GM12872 (cell line): ENCODE measurements around the gene VSIG2.

ENCODE experiments used
- TF ChIP-seq, protein P1 (sequence below): IDR thresholded peaks from 3 replicates; pipeline ENCODE4 v1.5.1; 2011; ENCODE audit warnings: low read depth, mild to moderate bottlenecking, low read length, moderate library complexity; ENCODE audit not compliant: insufficient read depth

The VSIG2 gene

DNA sequence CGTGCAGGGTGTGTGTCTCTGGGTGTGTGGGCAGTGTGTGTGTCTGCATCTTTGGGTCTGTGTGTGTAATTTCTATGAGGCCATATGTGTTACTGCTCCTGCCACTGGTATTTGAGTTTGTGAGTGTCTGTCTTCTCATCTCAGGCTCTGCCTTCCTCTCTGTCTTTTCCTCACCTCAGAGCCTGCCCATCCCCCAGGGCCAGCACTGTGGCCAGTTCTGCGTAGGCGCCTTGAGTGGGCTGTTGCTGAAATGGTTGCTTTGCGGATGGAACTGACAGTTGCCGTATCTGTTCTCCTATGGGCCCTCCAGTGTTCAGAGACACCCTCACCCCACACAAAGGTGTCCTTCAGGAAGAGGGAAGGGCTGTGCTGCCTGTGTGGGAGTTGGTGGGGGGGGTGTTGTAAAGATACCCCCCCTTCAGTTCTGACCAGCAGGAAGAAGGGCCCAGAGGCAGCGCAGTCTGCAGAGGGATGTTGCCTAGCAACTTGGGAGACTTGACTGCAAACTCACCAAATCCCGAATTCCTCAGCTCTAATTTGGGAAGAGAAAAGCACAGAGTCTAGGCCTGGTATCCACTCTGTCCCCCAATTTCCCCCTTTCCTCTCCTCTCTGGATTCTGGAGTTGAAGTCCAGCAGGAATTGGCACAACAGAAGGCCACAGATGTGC is 14.3 kb downstream of the VSIG2 start:
- TF ChIP-seq, protein P1, sequence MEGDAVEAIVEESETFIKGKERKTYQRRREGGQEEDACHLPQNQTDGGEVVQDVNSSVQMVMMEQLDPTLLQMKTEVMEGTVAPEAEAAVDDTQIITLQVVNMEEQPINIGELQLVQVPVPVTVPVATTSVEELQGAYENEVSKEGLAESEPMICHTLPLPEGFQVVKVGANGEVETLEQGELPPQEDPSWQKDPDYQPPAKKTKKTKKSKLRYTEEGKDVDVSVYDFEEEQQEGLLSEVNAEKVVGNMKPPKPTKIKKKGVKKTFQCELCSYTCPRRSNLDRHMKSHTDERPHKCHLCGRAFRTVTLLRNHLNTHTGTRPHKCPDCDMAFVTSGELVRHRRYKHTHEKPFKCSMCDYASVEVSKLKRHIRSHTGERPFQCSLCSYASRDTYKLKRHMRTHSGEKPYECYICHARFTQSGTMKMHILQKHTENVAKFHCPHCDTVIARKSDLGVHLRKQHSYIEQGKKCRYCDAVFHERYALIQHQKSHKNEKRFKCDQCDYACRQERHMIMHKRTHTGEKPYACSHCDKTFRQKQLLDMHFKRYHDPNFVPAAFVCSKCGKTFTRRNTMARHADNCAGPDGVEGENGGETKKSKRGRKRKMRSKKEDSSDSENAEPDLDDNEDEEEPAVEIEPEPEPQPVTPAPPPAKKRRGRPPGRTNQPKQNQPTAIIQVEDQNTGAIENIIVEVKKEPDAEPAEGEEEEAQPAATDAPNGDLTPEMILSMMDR: no peak

DNA sequence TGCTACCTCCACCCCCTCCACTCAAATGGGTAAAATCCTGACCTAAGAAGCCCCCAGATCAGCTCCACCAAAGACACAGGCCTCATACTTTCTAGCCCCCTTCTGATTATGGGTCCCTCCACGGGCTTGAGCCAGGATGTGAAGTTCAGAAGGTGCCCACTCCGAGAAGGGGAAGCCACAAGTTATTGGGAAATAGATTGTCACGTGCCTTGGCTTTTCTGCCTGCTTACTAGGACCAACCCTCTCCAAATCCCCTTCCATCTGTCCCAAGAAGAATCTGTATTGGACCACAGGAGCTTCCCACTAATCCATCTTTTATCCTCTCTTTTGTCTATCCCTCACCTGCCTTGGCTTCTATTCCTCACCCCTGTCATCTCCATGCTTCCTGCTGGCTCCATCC is 15.3 kb downstream of the VSIG2 start:
- TF ChIP-seq, protein P1: no peak

DNA sequence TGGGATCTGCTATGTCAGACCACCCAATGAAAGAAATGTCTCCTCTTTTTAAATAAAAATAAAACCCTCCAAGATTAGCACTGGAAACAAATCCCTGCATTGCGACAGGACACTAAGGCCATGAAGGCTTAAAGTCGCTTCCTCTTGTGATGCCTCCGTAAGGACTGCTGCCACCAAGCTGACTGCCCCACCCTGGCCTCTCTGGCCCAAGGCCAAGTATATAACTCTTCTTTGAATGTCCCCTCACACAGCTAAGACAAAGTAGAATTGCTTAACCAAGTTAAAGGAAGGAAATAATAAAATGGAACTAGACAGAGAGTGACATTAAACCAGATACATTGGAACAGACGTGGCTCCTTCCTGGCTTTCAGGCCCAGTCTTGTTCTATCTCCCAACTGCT is 19.8 kb downstream of the VSIG2 start:
- TF ChIP-seq, protein P1: no peak

DNA sequence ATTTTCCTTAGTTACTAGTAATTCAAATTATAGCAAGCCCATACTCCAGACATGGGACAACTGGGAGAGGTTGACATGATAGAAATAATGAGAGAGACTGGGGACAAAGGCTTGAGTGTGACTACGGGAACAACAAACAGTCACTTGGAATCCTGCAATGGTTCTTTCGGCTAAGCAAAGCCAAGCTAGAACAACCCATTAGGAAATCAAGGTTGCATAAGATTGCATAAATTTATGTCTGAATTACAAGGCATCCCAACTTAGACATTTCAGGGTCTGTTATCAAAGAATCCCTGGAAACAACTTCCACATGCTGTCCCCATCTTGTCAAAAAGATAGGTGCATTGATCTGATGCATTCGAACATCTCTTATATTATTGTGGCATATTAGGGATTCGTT is 22.5 kb downstream of the VSIG2 start:
- TF ChIP-seq, protein P1: no peak

DNA sequence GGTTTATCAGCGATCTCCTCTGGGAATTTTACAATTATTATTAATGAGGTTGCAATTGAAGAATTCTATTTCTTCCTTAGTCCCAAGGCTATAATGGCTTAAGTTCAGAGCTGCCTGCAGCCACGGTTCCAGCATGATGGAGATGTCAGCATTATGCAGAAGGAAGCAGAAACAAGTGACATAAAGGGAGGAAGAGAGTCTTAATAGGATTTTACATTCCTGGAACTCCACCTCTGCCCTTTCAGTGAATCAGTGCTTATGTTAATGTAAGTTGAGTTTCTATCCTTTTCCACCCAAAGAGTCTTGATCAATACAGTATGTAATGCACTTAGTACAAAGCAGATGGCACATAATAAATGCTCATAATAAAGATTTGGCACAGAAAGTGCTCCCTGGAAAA is 23.9 kb downstream of the VSIG2 start:
- TF ChIP-seq, protein P1: no peak

DNA sequence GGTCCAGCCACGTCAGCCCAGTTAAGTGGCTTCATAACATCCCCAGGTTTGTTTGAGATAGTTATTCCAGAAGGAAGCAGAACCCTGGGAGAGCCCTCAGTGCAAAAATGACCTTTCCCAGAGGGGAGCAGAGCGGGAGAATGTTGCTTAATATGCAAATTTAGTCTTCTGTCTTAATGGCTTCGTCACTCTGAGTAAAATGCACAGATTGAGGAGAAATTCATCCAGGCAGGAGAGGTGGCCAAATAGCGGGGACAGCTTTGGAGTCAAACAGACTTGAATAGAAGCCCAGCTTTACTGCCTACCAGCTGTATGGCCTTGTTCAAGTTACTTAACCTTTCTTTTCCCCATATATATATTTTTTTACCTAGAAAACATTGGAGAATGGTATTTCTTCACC is 24.6 kb downstream of the VSIG2 start:
- TF ChIP-seq, protein P1: no peak

DNA sequence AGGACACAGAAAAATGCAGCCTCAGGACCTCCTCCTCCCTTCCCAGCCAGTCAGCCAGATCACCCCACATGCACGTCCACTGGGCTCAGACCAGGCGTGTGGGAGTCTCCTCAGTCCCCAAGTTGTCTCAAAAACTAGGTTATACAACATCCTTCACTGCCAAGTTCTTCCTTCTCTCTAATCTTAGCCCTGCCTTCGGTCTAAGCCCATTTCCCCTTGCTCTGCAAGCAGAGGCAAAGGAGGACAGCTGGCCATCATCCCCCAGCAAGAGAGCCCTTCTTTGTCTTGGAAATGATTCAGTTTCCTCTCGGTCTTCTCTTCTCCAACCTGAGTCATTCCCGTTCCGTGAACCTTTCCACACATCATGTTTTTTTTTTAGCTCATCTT is 26.3 kb downstream of the VSIG2 start:
- TF ChIP-seq, protein P1: no peak
